Measurements from ENCODE around the gene TLX1.
A peak's percentile ranks its signal among the peaks of the same experiment; 100 is the strongest.

TLX1 gene

GRCh38 chr10:101091546-101092290 lies 39.4 kb upstream of the TLX1 start:
- H3K4me3 ChIP-seq (replicated peaks; ENCODE audit: low read depth, low read length): no peak overlapping the region
- no peak for TF ChIP-seq CTCF (IDR thresholded peaks at IDR 0.05; ENCODE audit: low read depth, low read length, missing control alignments)
- no peak for DNase-seq (ENCODE audit: extremely low read depth, low read depth)

GRCh38 chr10:101092881-101093354 lies 38.2 kb upstream of the TLX1 start:
- TF ChIP-seq CTCF (IDR thresholded peaks at IDR 0.05; ENCODE audit: low read depth, low read length, missing control alignments): no peak
- DNase-seq (ENCODE audit: extremely low read depth, low read depth): no peak

GRCh38 chr10:101094121-101094879 lies 36.8 kb upstream of the TLX1 start:
- no peak for TF ChIP-seq CTCF (IDR thresholded peaks at IDR 0.05; ENCODE audit: low read depth, low read length, missing control alignments)
- DNase-seq (ENCODE audit: extremely low read depth, low read depth): no peak
- no peak overlapping the region for H3K4me3 ChIP-seq (replicated peaks; ENCODE audit: low read depth, low read length)

More at GRCh38 chr10:101092881-101093354, 38.2 kb upstream of the TLX1 start:
- no peak overlapping the region for H3K4me3 ChIP-seq (replicated peaks; ENCODE audit: low read depth, low read length)

- no peak for DNase-seq (ENCODE audit: extremely low read depth, low read depth)
- H3K4me3 ChIP-seq (replicated peaks; ENCODE audit: low read depth, low read length): no peak overlapping the region
- TF ChIP-seq CTCF (IDR thresholded peaks at IDR 0.05; ENCODE audit: low read depth, low read length, missing control alignments): no peak
Measured at GRCh38 chr10:101095004-101095403, 36.1 kb upstream of the TLX1 start.

GRCh38 chr10:101095550-101096213 lies 35.4 kb upstream of the TLX1 start:
- no peak overlapping the region for H3K4me3 ChIP-seq (replicated peaks; ENCODE audit: low read depth, low read length)
- TF ChIP-seq CTCF (IDR thresholded peaks at IDR 0.05; ENCODE audit: low read depth, low read length, missing control alignments): peak; percentile 91
- peak; percentile 52 for DNase-seq (ENCODE audit: extremely low read depth, low read depth)

- no peak for DNase-seq (ENCODE audit: extremely low read depth, low read depth)
- TF ChIP-seq CTCF (IDR thresholded peaks at IDR 0.05; ENCODE audit: low read depth, low read length, missing control alignments): no peak
- H3K4me3 ChIP-seq (replicated peaks; ENCODE audit: low read depth, low read length): no peak overlapping the region
Measured at GRCh38 chr10:101096378-101096777, 34.7 kb upstream of the TLX1 start.

Measured in HFF-Myc (cell line).